IMR-90 (cell line): ENCODE data around the gene C4orf17. TPM values are rescaled to one million over a fixed set of nuclear protein-coding genes. Genes with fewer than 3 reads are reported as not detected.
A peak's percentile ranks its signal among the peaks of the same experiment; 100 is the strongest.

Source experiments
- ATAC-seq: fragments of 200-7000 bp; cut with Tn5 transposase; 2 replicates; pipeline ENCODE4 v1.9.1; 2020; ENCODE audit warnings: low read depth, mild to moderate bottlenecking, moderate library complexity
- BruUV-seq: library from RNA; stranded (reverse); fragments of 400-500 nt; replicated peaks from 2 replicates; lab custom pipeline; 2021; lab: Mats Ljungman, UMichigan
- CTCF ChIA-PET: fragments of 300-600 bp; formaldehyde crosslinking; extraction: SDS; loops from one replicate; lab custom pipeline; 2021; ENCODE audit warnings: antibody characterized with exemption; lab: Yijun Ruan, JAX
- POLR2A ChIA-PET: fragments of 300-600 bp; sonication (Branson Sonifier 250); formaldehyde crosslinking; loops from one replicate; lab custom pipeline; 2022; ENCODE audit warnings: antibody characterized with exemption; ENCODE audit not compliant: unreplicated experiment; lab: Charles Lee
- DNase-seq: peaks from one replicate; pipeline ENCODE4 v3.0.0; 2013
- H2AFZ ChIP-seq: replicated peaks from 2 replicates; pipeline ENCODE3; 2013; ENCODE audit warnings: low read length, mild to moderate bottlenecking; ENCODE audit not compliant: poor library complexity
- H2AK5ac ChIP-seq: 2 replicates; pipeline ENCODE4 v1.6.1; 2013; ENCODE audit warnings: low read depth, low read length, inconsistent platforms
- H2AK9ac ChIP-seq: replicated peaks from 2 replicates; pipeline ENCODE3; 2013; ENCODE audit warnings: mild to moderate bottlenecking, low read depth, low read length, moderate library complexity; ENCODE audit not compliant: poor library complexity
- H2BK120ac ChIP-seq: 2 replicates; pipeline ENCODE4 v1.6.1; 2013; ENCODE audit warnings: low read depth, low read length, inconsistent platforms
- H2BK15ac ChIP-seq: 3 replicates; pipeline ENCODE4 v1.6.1; 2013; ENCODE audit warnings: low read depth, low read length, inconsistent platforms
- H2BK20ac ChIP-seq: 2 replicates; pipeline ENCODE4 v1.6.1; 2013; ENCODE audit warnings: low read depth, mild to moderate bottlenecking, inconsistent platforms, low read length, moderate library complexity
- H2BK5ac ChIP-seq: 2 replicates; pipeline ENCODE4 v1.6.1; 2013; ENCODE audit warnings: mild to moderate bottlenecking, low read depth, low read length, inconsistent platforms; ENCODE audit not compliant: poor library complexity, severe bottlenecking
- H3K14ac ChIP-seq: replicated peaks from 2 replicates; pipeline ENCODE4 v1.6.1; 2013; ENCODE audit warnings: low read depth, low read length, inconsistent platforms
- H3K18ac ChIP-seq: 2 replicates; pipeline ENCODE4 v1.6.1; 2013; ENCODE audit warnings: low read depth, low read length, control low read depth
- H3K23ac ChIP-seq: 2 replicates; pipeline ENCODE4 v1.6.1; 2013; ENCODE audit warnings: low read depth, low read length, inconsistent platforms
- H3K27ac ChIP-seq: 2 replicates; pipeline ENCODE4 v1.5.1; 2013; ENCODE audit warnings: mild to moderate bottlenecking, control low read depth, low read length; ENCODE audit not compliant: insufficient read depth
- H3K27me3 ChIP-seq: 2 replicates; pipeline ENCODE4 v1.6.1; 2013; ENCODE audit warnings: low read length; ENCODE audit not compliant: control insufficient read depth, insufficient read depth
- H3K36me3 ChIP-seq: 2 replicates; pipeline ENCODE4 v1.6.1; 2013; ENCODE audit warnings: low read length, mixed read lengths; ENCODE audit not compliant: control insufficient read depth, insufficient read depth
- H3K4ac ChIP-seq: 2 replicates; pipeline ENCODE4 v1.6.1; 2013; ENCODE audit warnings: low read depth, low read length, inconsistent platforms
- H3K4me1 ChIP-seq: 2 replicates; pipeline ENCODE4 v1.6.1; 2013; ENCODE audit warnings: low read length, mixed read lengths; ENCODE audit not compliant: control insufficient read depth, insufficient read depth
- H3K4me2 ChIP-seq: 2 replicates; pipeline ENCODE4 v1.6.1; 2013; ENCODE audit warnings: low read depth, mild to moderate bottlenecking, control low read depth, low read length, moderate library complexity
- H3K4me3 ChIP-seq: 2 replicates; pipeline ENCODE4 v1.5.1; 2013; ENCODE audit warnings: low read depth, mild to moderate bottlenecking, control low read depth, low read length, moderate library complexity; ENCODE audit not compliant: insufficient read depth
- H3K56ac ChIP-seq: 2 replicates; pipeline ENCODE4 v1.6.1; 2013; ENCODE audit warnings: low read length, inconsistent platforms; ENCODE audit not compliant: insufficient read depth; ENCODE audit errors: extremely low read depth
- H3K79me1 ChIP-seq, 2 experiments: 2 replicates each; pipeline ENCODE4 v1.6.1; 2013; ENCODE audit warnings: low read length in 2 of 2, inconsistent platforms in 1 of 2, low read depth in 1 of 2
- H3K9ac ChIP-seq: 2 replicates; pipeline ENCODE4 v1.6.1; 2013; ENCODE audit warnings: low read depth, low read length, control low read depth
- H3K9me1 ChIP-seq: 2 replicates; pipeline ENCODE4 v1.6.1; 2013; ENCODE audit warnings: low read length, inconsistent platforms; ENCODE audit not compliant: insufficient read depth
- H3K9me3 ChIP-seq: 2 replicates; pipeline ENCODE4 v1.6.1; 2013; ENCODE audit warnings: low read length; ENCODE audit not compliant: control insufficient read depth, insufficient read depth
- H4K20me1 ChIP-seq: 2 replicates; pipeline ENCODE4 v1.6.1; 2013; ENCODE audit warnings: low read length, inconsistent platforms; ENCODE audit not compliant: insufficient read depth
- H4K5ac ChIP-seq: 2 replicates; pipeline ENCODE4 v1.6.1; 2013; ENCODE audit warnings: mild to moderate bottlenecking, low read depth, low read length, control low read depth
- H4K8ac ChIP-seq, 2 experiments: 2 replicates each; pipeline ENCODE4 v1.6.1; 2013; ENCODE audit warnings: low read depth in 2 of 2, low read length in 2 of 2, control low read depth in 1 of 2, inconsistent platforms in 1 of 2
- H4K91ac ChIP-seq: 2 replicates; pipeline ENCODE4 v1.6.1; 2013; ENCODE audit warnings: low read depth, low read length, inconsistent platforms; ENCODE audit not compliant: insufficient read depth
- CEBPB ChIP-seq: IDR thresholded peaks from 2 replicates; pipeline ENCODE4 v1.6.1; 2012; ENCODE audit warnings: low read depth, low read length, improper control_type of control experiment
- CHD1 ChIP-seq: IDR thresholded peaks from 2 replicates; pipeline ENCODE4 v1.6.1; 2012; ENCODE audit warnings: low read depth, low read length, improper control_type of control experiment
- ELK1 ChIP-seq: fragments of 150-350 bp; IDR thresholded peaks from 2 replicates; pipeline ENCODE4 v1.6.1; 2016; ENCODE audit warnings: low read depth, mild to moderate bottlenecking, low read length, moderate library complexity, borderline replicate concordance
- FOS ChIP-seq: fragments of 150-350 bp; IDR thresholded peaks from 2 replicates; pipeline ENCODE4 v1.6.1; 2016; ENCODE audit warnings: low read depth, low read length
- MAZ ChIP-seq: IDR thresholded peaks from 2 replicates; pipeline ENCODE4 v1.6.1; 2012; ENCODE audit warnings: low read depth, mild to moderate bottlenecking, low read length, improper control_type of control experiment, moderate library complexity, borderline replicate concordance
- MXI1 ChIP-seq: IDR thresholded peaks from 2 replicates; pipeline ENCODE4 v1.6.1; 2012; ENCODE audit warnings: low read depth, mild to moderate bottlenecking, low read length, moderate library complexity, borderline replicate concordance
- NFE2L2 ChIP-seq: fragments of 150-350 bp; IDR thresholded peaks from 2 replicates; pipeline ENCODE4 v1.6.1; 2016; ENCODE audit warnings: low read depth, mild to moderate bottlenecking, low read length
- RCOR1 ChIP-seq: IDR thresholded peaks from 2 replicates; pipeline ENCODE4 v1.6.1; 2012; ENCODE audit warnings: mild to moderate bottlenecking, low read length, improper control_type of control experiment; ENCODE audit not compliant: insufficient replicate concordance
- RFX5 ChIP-seq: IDR thresholded peaks from 2 replicates; pipeline ENCODE4 v1.8.0; 2012; ENCODE audit warnings: low read depth, mild to moderate bottlenecking, low read length, moderate library complexity
- SMC3 ChIP-seq: fragments of 150-350 bp; IDR thresholded peaks from 2 replicates; pipeline ENCODE4 v1.6.1; 2016; ENCODE audit warnings: low read depth, mild to moderate bottlenecking, antibody characterized with exemption, low read length, moderate library complexity
- USF2 ChIP-seq: fragments of 150-350 bp; IDR thresholded peaks from 2 replicates; pipeline ENCODE4 v1.6.1; 2017; ENCODE audit warnings: mild to moderate bottlenecking, antibody characterized with exemption, low read length, low read depth
- WGBS, 2 experiments: methylation state at CpG; one replicate each; pipeline versions ENCODE4 v1.1.5 to v1.1.7; 2013; ENCODE audit warnings: missing lambda C conversion rate in 2 of 2; ENCODE audit not compliant: insufficient read length in 1 of 2; ENCODE audit errors: extremely low coverage in 2 of 2; 5-methylcytosine and 5-hydroxymethylcytosine counted together
- dilution Hi-C: fragments of 300-500 bp; cut with HindIII; formaldehyde crosslinking; loops from one replicate; pipeline ENCODE4 v1.14.3; 2018; ENCODE audit warnings: low sequenced_read_pairs; ENCODE audit not compliant: unreplicated experiment
- in situ Hi-C: fragments of 300-500 bp; cut with MboI; formaldehyde crosslinking; loops from 3 replicates; pipeline ENCODE4 v1.14.3; 2019; ENCODE audit warnings: low sequenced_read_pairs, inconsistent platforms, mixed read lengths
- intact Hi-C: fragments of 100-400 bp; cut with micrococcal nuclease; formaldehyde crosslinking; loops from 2 replicates; pipeline ENCODE4 v1.10.0; 2022
- polyA plus RNA-seq, 3 experiments: library from polyadenylated mRNA; depleted of rRNA; stranded (reverse); fragments of >200 nt; gene quantifications; 2 replicates each; pipeline ENCODE4 v1.2.3, GENCODE V29; 2012; ENCODE audit warnings: low replicate concordance in 1 of 3
- total RNA-seq: library from RNA; depleted of rRNA; stranded (reverse); fragments of >200 nt; gene quantifications from 2 replicates; pipeline ENCODE4 v1.2.3, GENCODE V29; 2012
- TF ChIP-seq, protein P1 (sequence below): conservative IDR thresholded peaks from 2 replicates; pipeline ENCODE4 v1.5.1; 2012; ENCODE audit warnings: mild to moderate bottlenecking, low read depth, low read length, improper control_type of control experiment

C4orf17 gene
- total and polyA plus RNA-seq, 2 of the 4 experiments (the other 2 are of a cell fraction), result not detected

DNA sequence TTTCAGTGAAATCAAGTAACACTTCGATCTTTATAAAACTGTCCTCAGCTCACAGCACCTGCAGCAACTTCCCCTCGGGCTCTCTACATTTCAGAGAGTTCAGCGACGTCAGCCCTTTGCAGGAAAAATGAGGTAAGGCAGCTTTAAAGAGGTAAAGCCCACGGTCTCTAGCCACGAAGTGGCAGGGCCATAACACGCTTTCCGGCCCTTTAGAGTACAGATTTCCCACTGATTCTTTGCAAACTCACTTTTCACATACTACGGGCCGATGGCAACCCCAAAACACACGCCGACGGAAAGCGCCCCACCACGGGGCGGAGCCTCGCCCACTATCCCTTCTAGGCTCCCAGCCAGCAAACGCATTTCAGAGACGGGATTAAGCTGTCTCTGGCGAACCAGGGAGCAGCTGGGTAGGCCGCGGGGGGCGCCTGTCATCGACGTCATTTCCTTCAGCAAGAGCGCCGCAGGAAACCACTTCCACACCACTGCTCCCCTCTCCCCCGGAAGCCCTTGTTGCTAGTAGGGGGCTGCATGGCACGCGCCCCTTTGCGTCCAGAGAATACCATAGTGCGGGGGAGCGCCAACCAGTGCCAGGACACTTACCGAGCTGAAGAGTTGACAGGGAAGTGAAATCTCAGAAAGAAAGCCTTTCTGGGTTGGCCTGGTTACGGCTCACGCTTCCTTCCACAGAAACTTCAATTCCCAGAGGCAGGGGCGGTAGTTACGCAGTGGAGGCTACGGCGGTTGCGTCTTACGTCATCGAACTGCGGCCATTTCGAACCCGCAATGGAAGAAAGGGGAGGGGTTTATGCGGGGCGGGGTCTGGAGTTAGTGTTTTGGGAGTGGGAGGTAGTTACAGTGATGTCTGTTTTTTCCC is 52.7 kb downstream of the C4orf17 start, which contains the start of gene TRMT10A:
Gene TRMT10A (minus strand): TSS at position 730 of the 877 bp plus-strand sequence. CDS start 4,701 bp downstream, outside the sequence.
- Histone ChIP-seq H3K18ac (peak within 1 kb of the TSS; percentile 98), H3K27me3 (no peaks in the 10 kb centered on the region), H3K4ac (peak within 1 kb of the TSS; percentile 99), H2AK9ac (peak within 1 kb of the TSS; percentile 94), H3K4me1 (no peaks in the 10 kb centered on the region), H2AK5ac (no peak within 1 kb of the TSS), H2AFZ (peak within 1 kb of the TSS; percentile 99), H3K23ac (peak within 1 kb of the TSS; percentile 92), H3K14ac (peak within 1 kb of the TSS; percentile 94), H3K27ac (peak within 1 kb of the TSS; percentile 97), H2BK120ac (peak within 1 kb of the TSS; percentile 98), H3K4me2 (peak within 1 kb of the TSS; percentile 86), H3K79me1 (no peaks in the 10 kb centered on the region), H4K20me1 (no peaks in the 10 kb centered on the region), H4K5ac (peak within 1 kb of the TSS; percentile 99), H3K56ac (peak within 1 kb of the TSS; percentile 96), H4K8ac (peak within 1 kb of the TSS; percentile 76 to 99), H4K91ac (peak within 1 kb of the TSS; percentile 99), H3K9me3 (no peaks in the 10 kb centered on the region), H2BK20ac (peak within 1 kb of the TSS; percentile 76; the same call in 1 of the 2 replicates), H2BK15ac (peak within 1 kb of the TSS; percentile 99; the same call in 1 of the 3 replicates), H3K9me1 (no peaks in the 10 kb centered on the region), H3K9ac (peak within 1 kb of the TSS; percentile 93), H3K36me3 (no peaks in the 10 kb centered on the region), H2BK5ac (peak within 1 kb of the TSS; percentile 97), H3K4me3 (peak within 1 kb of the TSS; percentile 78)
- dilution Hi-C loops, result no loop called here
- ATAC-seq (peak; percentile 97), DNase-seq (peak; percentile 98)
- ChIA-PET CTCF (interaction anchor here (0.6 to 1.3 kb wide), 4 partner anchors 245 to 569 kb away, joined by 3 to 10 read pairs (median 4); no protein-coding TSS in a partner anchor), POLR2A (interaction anchor here (0.8 kb wide), 2 partner anchors 239 to 385 kb away, joined by 3 to 8 read pairs; no protein-coding TSS in a partner anchor)
- intact Hi-C loops, result loop anchor here (2.0 to 5.0 kb wide), 3 partner anchors 149 to 499 kb away; partner anchors contain the start of gene LAMTOR3
- no CpG with 5 or more reads among the region's 48 CpGs for WGBS, 2 experiments
- BruUV-seq, result no TSS peak
- in situ Hi-C loops, result loop anchor here (10.0 to 25.0 kb wide), 4 partner anchors 241 to 499 kb away; partner anchors contain the start of gene DNAJB14
- TF ChIP-seq CHD1 (no peak), MAZ (peak; percentile 78; the same call in 1 of the 2 replicates), USF2 (no peak), RFX5 (no peak), RCOR1 (no peak), NFE2L2 (no peak), SMC3 (no peak), ELK1 (no peak), MXI1 (no peak), CEBPB (peak; percentile 89), FOS (no peak)
- TF ChIP-seq, protein P1, sequence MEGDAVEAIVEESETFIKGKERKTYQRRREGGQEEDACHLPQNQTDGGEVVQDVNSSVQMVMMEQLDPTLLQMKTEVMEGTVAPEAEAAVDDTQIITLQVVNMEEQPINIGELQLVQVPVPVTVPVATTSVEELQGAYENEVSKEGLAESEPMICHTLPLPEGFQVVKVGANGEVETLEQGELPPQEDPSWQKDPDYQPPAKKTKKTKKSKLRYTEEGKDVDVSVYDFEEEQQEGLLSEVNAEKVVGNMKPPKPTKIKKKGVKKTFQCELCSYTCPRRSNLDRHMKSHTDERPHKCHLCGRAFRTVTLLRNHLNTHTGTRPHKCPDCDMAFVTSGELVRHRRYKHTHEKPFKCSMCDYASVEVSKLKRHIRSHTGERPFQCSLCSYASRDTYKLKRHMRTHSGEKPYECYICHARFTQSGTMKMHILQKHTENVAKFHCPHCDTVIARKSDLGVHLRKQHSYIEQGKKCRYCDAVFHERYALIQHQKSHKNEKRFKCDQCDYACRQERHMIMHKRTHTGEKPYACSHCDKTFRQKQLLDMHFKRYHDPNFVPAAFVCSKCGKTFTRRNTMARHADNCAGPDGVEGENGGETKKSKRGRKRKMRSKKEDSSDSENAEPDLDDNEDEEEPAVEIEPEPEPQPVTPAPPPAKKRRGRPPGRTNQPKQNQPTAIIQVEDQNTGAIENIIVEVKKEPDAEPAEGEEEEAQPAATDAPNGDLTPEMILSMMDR, result no peak
